NCI-H2196 (cell line): Measurements from ENCODE around the gene CD101.

Experiments used
- DNase-seq: peaks from one replicate; lab custom pipeline; 2025; ENCODE audit not compliant: unreplicated experiment; lab: John Stamatoyannopoulos, UW

The CD101 gene

DNA sequence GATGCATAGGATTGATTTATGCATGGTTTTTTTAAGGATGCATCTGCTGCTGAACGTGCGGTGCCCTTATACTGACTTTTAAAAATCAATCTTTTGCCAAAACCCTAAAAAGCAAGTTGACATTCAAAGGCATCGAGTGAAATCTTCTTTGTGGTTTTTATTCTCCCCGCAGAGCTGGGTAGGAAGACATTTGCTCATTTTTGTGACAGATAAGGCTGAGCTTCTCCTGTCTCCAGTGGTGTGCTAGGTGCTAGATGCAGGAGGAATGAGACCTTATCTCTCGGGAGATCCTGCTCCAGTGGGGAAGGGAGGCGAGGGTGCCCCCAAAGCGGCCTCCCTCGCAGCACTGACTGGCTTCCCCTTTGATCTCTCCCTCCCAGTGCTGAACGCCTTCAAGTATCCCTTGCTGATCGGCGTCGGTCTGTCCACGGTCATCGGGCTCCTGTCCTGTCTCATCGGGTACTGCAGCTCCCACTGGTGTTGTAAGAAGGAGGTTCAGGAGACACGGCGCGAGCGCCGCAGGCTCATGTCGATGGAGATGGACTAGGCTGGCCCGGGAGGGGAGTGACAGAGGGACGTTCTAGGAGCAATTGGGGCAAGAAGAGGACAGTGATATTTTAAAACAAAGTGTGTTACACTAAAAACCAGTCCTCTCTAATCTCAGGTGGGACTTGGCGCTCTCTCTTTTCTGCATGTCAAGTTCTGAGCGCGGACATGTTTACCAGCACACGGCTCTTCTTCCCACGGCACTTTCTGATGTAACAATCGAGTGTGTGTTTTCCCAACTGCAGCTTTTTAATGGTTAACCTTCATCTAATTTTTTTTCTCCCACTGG lies 14.9 kb upstream of the CD101 start:
- no peak for DNase-seq

DNA sequence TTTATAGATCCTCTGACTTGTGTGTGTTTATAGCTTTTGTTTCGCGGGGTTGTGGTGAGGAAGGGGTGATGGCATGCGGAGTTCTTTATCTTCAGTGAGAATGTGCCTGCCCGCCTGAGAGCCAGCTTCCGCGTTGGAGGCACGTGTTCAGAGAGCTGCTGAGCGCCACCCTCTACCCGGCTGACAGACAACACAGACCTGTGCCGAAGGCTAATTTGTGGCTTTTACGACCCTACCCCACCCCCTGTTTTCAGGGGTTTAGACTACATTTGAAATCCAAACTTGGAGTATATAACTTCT lies 14.4 kb upstream of the CD101 start:
- no peak for DNase-seq

DNA sequence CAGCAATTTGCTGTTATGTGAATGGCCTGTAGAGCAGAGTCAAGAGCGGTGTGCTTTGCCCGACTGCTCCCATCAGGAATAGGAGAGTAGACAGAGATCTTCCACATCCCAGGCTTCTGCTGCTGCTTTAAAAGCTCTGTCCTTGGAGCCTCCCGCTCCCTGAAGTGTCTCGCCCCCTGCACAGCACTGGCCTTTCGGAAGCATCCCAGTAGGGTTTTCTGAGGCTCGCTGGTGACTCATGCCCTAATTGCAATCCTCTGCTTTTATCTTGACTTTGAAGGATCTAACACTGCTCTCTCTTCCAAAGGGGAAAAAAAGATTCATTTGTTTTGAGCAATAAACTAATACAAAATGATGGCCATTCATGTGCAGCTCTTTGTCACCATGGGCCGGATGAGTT lies 13.3 kb upstream of the CD101 start:
- no peak for DNase-seq

DNA sequence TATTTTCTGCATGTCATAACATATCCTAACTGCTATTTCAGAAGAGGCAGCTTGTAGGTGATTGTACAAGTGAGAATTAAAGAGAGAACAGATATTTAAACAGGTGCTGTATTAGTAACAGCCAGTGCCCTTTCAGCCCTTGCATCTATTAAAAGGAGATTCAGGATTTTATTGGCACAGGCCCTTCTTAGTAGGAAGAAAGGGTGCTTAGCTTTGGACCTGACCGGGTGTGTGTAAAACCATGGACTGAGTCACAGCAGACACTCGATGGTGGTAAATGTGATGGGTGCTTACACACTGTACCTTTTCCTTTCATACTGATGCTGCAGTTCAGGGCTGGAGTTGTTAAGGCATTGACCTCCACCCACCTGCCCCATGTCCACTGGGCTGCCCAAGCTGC lies 12.7 kb upstream of the CD101 start:
- peak; percentile 64 for DNase-seq

DNA sequence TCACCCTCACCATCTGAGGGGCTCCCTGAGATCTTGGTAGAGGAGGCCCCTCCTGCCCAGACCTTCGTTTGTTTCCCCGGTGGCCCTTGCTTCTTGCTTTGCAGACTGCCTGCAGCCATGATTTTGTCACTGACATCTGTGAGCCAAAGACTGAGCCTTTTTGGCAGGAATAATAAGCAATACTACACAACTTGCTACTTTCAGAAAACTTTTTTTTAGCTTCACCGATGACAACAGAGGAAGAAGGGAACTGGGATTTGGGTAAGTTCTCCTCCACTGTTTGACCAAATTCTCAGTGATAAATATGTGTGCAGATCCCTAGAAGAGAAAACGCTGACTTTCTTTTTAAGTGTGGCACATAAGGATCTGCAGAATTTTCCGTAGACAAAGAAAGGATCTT lies 11.7 kb upstream of the CD101 start:
- no peak for DNase-seq

DNA sequence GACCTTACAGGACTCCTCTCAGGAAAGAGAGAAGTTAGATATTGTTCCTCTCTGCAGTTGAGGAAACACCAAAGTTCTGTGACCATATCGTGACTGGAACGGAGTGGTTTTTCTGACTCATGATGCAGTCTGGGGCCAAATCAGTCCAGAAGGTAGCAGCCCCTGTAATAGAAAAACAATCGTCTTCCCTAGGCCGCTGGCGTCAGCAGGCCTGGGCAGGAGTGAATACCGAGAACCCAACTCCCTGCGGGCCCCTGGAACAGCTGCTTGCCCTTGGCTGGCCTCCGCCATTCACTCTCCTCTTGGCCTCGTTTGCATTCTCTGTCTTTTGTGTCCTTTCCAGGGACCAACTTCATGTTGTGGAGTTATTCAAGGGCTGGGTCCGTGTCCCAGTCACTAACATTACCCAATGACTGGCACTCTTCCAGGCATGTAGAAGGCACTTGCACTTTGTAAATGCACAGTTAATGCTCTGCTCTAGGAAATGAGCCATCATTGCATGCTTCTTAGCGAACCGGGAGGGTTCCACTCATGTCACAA lies 10.9 kb upstream of the CD101 start:
- no peak for DNase-seq

DNA sequence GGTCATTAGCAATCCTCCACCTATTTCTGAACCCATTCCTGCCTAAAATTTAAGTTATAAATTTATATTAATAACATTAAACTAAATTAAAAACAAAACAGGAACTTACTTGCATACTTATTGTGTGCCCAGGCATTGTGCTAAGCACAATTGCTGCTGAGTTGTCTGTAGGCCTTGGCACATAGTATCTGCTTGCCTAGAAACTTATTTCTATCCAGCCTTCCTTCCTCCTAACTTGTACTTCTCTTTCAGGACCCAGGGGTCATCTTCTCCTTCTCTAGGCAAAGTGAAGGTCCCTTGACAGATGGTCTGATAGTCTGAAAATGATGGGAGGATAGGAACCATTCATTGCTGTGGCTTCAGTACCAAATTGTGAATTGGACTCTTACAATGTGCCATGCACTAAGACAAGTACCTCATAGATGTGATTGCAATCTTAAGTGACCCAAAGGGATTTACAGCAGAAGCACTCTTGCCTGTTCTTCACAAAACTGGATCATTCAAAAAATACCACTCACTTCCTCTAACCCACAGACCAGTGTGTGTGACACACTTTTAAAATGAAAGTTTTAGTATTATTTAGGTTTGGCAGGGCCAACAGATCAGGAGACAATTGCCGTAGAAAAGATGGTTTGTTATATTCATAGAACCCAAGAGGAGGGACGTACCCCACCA lies 10.3 kb upstream of the CD101 start:
- no peak for DNase-seq

DNA sequence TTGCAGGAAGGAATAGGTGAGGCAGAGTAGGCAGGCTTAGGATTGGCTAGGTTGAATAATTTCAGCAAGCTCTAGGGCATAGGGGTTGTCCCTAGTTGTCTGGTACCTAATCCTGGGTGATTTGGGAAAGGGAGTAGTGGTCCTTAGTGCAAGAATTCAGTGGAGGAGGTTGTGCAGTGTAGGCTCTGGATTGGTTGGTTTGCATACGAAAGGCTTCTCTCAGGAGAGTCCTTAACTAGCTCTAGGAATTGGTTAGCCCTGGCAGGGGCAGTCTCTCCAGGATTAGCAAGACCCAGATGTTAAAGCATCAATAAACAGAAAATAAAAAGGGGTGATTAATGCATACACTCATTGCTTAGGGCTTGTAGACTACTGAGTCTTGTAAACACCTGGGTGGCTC lies 9.6 kb upstream of the CD101 start:
- DNase-seq, result no peak

DNA sequence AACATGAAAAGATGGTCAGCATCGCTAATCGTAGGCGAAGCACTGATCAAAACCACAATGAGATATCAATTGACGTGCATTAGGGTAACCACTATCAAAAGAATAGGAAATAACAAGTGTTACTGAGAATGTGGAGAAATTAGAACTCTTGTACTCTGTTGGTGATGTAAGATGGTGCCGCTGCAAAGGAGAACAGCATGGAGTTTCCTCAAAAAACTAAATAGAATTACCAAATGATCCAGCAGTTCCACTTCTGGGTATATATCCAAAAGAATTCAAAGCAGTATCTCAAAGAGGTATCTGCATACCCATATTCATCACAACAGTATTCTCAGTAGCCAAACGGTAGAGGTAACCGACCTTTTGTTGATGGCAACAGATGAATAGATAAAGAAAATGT lies 8.3 kb upstream of the CD101 start:
- DNase-seq, result no peak

DNA sequence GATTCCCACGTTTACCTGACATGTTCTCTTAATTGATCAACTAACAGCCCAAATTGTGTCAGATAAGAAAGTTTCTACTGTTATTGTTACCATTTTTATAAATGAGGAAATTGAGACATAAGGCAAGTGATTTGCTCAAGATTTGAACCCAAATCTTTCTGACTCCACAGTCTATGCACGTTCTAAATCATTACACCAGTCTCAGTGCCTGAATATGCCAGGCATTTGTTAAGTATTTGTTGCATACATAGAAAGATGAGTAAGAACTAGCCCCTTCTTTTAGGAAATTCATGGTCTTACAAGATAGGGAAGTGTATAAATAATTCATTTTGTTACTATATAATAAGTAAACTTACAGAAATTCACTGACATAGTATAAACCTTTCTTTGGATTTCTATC lies 7.1 kb upstream of the CD101 start:
- no peak for DNase-seq

DNA sequence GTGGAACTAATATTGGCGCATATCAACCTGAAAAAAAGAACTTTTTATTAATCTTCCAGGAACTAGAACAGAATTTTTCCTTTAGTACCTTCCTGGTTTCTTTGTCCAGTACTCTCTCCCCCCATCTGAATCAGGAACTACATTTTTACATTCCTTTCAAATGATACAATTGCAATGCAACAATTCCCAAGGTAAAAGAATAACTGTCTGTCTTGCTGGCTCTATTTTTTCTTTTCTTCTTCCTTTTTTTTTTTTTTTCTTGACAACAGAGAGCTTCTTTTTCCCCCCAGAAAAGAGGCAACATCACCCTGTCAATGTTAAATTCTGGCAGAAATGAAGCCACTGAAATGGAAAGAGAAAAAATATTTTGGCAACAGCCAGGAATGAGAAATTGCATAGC lies 4.5 kb upstream of the CD101 start:
- no peak for DNase-seq

DNA sequence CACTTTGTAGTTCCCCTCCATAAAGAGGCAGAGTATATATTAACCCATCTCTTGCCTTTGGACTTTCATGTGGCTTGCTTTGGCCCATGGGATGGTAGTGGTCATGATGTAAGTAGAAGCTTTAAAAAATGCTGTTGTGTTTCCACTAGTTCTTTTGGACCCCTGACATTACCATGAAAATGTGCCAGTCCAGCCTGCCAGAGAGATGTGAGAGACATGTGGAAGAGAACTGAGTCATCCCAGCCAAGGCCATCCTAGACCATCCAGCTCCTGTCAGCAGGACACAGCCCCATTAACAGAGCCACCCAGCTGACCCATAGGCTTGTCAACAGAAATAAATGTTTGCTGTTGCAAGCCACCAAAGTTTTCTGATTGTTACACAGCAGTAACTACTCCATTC lies 3.9 kb upstream of the CD101 start:
- DNase-seq, result no peak

DNA sequence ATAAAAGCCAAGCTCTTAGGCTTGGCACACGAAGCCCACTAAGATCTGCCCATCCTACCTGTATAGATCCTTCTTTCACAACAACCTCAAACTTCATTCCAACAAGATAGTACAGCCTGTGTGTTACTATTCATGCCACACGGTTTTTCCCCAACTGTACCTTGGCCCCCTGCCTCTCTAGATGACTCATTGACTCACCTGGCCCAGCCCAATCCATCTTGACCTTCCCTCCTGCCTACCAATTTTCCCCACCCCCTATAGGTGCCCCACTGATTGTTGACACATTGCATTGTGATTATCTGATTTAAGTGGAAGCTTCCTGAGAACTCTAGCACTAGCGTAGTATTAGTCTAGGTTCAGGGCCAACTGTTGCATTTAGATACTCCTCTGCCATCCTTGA lies 2.0 kb upstream of the CD101 start:
- DNase-seq, result no peak

DNA sequence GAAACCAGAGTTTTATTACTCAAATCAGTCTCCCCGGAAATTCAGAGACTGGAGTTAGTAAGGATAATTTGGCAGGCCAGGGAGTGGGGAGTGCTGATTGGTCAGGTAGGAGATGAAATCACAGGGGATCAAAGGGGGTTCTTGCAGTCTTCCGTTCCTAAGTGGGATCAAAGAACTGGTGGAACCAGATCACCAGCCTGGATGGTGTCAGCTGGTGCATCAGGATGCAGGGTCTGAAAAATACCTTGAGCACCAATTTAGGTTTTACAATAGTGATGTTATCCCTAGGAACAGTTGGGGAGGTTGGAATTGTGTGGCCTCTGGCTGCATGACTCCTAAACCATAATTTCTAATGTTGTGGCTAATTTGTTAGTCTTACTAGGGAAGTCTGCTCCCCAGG lies 1.4 kb upstream of the CD101 start:
- DNase-seq, result no peak

DNA sequence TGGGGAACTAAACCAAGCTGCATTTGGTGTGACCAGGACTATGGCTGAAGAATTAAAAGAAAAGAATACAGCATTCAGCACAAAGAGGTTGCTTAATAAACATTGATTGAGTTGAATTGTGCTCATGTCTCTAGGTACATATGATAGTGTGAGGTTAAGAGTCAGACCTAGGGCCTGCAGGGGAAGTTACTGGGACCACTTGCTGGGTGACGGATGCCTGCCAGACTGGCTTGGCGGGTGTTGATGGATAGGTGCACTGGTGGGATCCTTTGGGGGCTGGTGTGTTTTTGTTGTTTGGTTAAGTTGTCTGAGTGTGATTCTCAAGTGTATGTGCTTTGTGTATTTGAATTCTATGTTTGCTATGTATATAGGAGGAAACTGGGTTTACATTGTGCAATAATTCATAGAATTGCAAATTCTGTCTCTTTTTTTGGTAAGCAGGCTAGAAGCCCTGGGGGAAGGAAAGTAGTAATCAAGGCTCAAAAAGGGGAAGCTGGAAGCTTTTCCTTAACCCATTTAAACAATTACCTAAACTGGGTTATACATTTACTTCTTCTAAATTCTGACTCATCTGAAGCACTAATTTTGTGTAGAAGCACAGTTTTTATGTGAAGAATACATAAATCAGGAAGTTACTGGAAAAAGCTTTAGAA lies 1.8 kb downstream of the CD101 start:
- DNase-seq, result no peak

DNA sequence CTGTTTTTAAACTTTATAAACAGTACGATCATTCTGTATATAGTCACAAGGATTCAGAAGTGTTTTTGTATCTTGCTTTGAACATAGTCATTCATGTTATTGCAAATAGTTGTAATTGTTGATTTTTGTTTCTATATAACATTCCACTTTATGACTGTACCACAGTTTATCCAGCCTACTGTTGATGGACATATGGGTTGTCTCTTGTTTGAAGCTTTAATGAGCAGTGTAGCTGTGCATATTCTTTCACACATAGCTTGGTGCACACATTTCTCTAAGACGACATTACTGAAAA lies 6.1 kb downstream of the CD101 start:
- no peak for DNase-seq

DNA sequence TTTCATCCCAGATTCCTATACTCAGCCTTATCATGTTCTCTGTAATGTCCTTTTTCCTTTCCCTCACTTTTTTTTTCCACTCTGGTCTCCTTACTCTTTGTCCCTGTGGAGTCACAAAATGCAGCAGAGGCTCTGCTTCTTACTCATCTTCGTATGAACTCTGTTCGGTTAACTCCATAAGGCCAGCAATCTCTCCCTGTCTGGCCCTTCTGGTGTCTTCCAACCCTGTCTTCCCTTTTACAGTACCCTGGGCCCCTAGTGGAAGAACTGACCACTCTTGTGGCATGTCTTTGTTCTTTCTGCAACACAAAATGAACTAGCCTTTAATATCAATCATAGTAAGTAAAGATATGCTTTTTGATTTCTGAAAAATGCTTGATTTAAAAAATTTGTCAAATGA lies 7.1 kb downstream of the CD101 start:
- DNase-seq, result no peak

DNA sequence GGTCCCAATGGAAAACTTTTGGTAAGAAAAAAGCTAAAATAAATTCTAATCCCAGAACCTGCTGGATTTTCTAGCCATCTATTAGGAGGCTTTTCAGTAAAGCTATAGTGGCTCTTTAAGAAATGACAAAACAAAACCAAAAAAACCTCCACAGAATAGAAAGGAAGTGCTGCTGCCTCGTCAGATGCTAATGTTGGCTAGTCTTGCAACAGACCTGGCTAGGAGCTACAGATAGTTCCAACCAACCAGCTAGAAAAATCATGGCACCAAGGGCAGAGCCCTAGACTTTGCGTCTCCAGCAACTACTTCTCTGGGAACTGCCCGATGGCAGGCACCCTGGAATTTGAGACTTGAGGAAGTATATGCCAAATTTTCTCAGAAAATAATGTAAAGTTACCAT lies 7.6 kb downstream of the CD101 start:
- DNase-seq, result no peak

DNA sequence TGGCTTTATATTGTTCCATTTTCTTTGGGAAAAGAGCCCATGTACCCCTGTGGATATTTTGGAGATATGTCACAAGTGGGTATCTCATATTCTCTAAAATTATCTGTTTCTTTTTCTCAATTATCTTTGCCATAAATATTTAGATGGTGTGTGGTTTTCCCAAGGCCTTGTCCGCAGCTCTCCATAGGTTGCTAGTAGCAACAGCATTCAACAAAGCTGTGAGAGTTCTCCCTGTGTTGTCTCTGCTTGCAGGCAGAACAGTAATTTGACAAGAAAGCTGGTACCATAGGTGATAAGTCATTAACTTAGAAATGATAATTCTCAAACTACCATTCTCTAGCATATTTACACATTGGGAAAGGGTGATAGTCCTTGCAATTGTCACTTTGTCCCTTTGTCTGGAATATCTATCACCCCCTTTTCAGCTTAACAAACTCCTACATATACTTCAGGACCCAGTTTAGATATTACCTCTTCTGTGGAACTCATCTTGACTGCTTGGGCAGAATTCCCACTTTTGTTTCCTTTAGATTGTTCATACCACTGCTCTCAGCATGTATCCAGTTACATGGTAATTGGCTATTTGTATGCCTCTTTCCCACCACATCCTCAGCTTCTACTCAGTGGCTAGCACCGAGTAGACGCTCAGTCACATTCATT lies 8.9 kb downstream of the CD101 start:
- DNase-seq, result no peak

DNA sequence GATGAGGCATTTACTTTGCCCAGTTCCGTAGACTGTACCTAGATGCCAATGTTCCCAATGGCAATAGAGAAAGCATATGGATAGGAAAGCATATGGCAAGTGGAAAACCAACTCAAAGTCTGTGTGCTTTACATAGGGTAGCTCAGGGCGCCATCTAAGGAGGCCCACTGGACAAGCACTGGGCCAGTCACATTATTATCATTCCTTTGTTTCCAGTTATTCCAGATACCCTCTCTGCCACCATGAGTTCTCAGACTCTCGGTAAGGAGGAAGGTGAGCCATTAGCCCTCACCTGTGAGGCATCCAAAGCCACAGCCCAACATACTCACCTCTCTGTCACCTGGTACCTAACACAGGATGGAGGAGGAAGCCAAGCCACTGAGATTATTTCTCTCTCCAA lies 9.8 kb downstream of the CD101 start:
- DNase-seq, result no peak

DNA sequence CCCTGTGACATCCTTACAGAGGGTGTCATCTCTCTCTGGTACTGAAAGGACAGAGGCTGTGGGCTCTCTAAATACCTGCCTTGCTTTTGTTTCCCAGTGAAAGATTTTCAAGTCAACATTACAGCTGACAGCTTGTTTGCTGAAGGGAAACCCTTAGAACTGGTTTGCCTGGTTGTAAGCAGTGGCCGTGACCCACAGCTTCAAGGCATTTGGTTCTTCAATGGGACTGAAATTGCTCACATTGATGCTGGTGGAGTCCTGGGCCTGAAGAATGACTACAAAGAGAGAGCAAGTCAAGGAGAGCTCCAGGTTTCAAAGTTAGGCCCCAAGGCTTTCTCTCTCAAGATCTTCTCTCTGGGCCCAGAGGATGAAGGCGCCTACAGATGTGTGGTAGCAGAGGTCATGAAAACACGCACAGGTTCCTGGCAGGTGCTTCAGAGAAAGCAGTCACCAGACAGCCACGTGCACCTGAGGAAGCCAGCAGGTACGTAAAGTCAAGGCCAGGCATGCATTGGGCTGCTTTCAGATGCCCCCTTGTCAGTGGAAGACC lies 11.8 kb downstream of the CD101 start:
- DNase-seq, result no peak

DNA sequence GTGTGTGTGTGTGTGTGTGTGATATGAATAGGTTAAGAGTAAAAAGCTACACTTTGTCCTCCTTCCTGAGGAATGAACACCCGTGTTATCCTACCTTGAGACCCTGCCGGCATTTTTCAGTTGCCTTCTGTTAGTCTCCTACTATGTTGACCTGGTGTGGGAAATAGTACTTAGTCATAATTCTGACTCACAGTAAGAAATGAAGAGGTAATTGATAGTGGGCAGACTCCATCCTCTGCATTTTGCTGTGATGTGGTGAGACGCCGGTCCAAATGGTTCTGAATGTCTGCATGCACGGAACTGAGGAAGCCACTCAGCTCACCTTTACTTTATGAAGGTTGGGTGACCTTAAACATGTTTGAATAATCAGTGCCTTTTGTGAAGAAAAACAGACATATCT lies 12.6 kb downstream of the CD101 start:
- DNase-seq, result no peak
